Choroid plexus epithelial cell (primary cell): ENCODE measurements around the gene ELMO1.

Experiments used
- DNase-seq: peaks from one replicate; pipeline ENCODE4 v3.0.0-alpha.2; 2010; ENCODE audit warnings: low read depth
- H3K4me3 ChIP-seq: 2 replicates; pipeline ENCODE4 v1.5.1; 2011; ENCODE audit warnings: low read depth, mild to moderate bottlenecking, control low read depth, low read length, moderate library complexity
- CTCF ChIP-seq: conservative IDR thresholded peaks from 2 replicates; pipeline ENCODE4 v1.5.1; 2011; ENCODE audit warnings: low read depth, mild to moderate bottlenecking, control low read depth, inconsistent platforms, low read length, moderate library complexity

ELMO1 gene

DNA sequence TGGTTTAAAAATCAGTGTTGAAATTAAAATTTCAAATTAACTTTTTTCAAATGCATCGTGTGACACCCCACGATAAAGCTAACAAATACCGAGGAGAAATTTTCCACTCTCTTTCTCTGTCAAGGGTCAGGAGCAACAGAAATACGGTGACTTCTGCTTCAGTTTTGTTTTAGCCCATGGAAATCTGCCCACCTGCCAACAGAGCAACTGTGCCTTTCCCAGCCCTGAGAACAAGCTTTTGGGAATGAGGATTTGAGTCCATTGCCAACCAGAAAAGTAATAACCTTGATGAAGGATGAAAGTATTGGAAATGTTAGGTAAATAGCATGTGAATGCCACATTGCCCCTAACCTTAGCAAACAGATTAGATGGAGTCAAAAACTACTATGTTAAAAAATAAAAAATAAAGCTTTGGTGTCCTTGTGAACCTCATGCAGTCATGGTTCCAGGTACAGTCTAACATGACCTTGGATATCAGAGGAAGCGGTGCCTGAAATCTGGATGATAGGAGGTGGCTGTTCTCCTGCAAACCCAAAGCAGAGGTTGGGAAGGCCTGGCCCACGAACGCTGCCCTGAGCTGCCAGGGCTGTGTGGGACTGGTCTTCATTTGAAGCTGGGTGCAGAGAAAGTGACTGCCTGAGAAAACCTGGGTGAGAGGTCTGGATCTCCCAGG lies 296.8 kb downstream of the ELMO1 start:
- H3K4me3 ChIP-seq: no peak overlapping the region
- no peak for DNase-seq
- TF ChIP-seq CTCF: no peak

GRCh38 chr7:37150856-37151255 lies 297.8 kb downstream of the ELMO1 start:
- no peak for DNase-seq
- no peak overlapping the region for H3K4me3 ChIP-seq
- no peak for TF ChIP-seq CTCF

DNA sequence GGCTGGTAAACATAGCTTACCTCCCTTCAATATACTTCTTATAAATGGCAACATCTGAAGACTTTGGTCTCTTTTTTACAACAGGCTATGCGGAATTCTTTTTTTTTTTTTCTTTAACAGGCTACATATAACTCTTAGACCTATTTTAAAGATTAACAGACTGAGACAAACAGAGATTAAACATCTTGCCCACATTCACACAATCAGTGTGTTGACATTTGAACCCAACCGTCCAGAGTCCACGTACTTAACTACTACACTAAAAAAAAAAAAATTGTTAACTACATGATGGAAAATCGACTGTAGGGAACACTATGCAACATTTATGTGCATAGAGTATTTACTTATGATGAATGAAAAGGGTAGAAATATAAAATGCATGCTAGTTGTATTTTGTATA lies 298.5 kb downstream of the ELMO1 start:
- no peak overlapping the region for H3K4me3 ChIP-seq
- TF ChIP-seq CTCF: no peak
- no peak for DNase-seq

- H3K4me3 ChIP-seq: no peak overlapping the region
- TF ChIP-seq CTCF: no peak
- no peak for DNase-seq
These were observed 298.9 kb downstream of the ELMO1 start for GRCh38 chr7:37149773-37150124.

GRCh38 chr7:37149051-37149772 lies 299.5 kb downstream of the ELMO1 start:
- no peak for TF ChIP-seq CTCF

DNA sequence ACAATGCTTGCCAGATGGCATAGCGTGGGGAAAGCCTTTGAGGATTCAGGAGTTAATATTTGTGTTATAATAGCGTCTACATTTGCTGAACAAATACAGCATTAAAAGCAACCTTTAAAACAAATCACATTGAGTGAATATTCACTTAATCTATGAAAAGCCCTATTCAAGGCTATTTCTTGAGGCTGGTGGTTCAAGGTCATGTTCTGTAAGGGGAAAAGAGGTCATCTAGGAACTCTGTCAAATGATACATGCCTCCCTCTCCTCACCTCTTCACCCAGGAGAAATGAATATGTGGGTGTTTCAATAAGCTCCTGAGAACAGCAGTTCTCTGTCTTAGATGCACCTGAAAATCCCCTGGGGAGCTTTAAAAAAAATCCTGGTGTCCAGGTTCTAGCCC lies 303.0 kb downstream of the ELMO1 start:
- TF ChIP-seq CTCF: no peak
- H3K4me3 ChIP-seq: no peak overlapping the region

More at GRCh38 chr7:37149051-37149772, 299.5 kb downstream of the ELMO1 start:
- no peak overlapping the region for H3K4me3 ChIP-seq
- DNase-seq: no peak

DNA sequence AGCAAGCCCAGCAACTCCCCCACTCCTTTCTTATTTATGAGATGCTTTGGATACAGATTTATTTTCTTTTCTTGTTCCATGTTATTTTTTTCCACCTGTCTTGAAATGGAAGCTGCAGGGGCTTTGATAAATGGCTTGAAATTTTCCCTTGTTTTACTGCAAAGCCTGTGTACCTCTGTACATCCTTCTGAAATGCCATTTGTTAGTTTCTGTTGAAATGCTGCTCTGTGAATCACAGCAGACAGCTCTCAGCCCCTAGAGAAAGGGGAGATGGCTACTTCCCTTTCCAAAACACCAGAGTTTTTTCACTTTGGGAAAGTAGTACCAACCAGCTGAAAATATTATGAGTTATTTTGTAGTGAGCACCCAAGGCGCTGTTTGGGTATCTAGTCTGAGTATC lies 304.2 kb downstream of the ELMO1 start:
- H3K4me3 ChIP-seq: no peak overlapping the region
- no peak for TF ChIP-seq CTCF

More for the DNA sequence above, 303.0 kb downstream of the ELMO1 start:
- no peak for DNase-seq

More for the DNA sequence above, 304.2 kb downstream of the ELMO1 start:
- no peak for DNase-seq
